Measurements from ENCODE around the gene DAPL1. TPM values are rescaled to one million over a fixed set of nuclear protein-coding genes. Genes with fewer than 3 reads are reported as not detected.

Gene DAPL1
- total RNA-seq, 2 donors from 2014 or later: not detected

GRCh38 chr2:158828378-158829164, 33.5 kb downstream of the DAPL1 start:
- H3K4me1 ChIP-seq: peaks cover 0 to 4% of the 10 kb centered on the region in 2 donors
- H3K36me3 ChIP-seq: no peaks in the 10 kb centered on the region
- H3K9me3 ChIP-seq: no peaks in the 10 kb centered on the region
- DNase-seq (ENCODE audit: low spot score): no peak
- no peaks in the 10 kb centered on the region for H3K27me3 ChIP-seq
- H3K27ac ChIP-seq: no peak overlapping the region
- no peak overlapping the region for H3K4me3 ChIP-seq
- TF ChIP-seq CTCF (IDR thresholded peaks at IDR 0.05): no peak

GRCh38 chr2:158829167-158829566, 34.0 kb downstream of the DAPL1 start:
- peaks cover 0 to 4% of the 10 kb centered on the region in 2 donors for H3K4me1 ChIP-seq
- H3K9me3 ChIP-seq: no peaks in the 10 kb centered on the region
- H3K27me3 ChIP-seq: no peaks in the 10 kb centered on the region
- no peak overlapping the region for H3K27ac ChIP-seq
- TF ChIP-seq CTCF (IDR thresholded peaks at IDR 0.05): no peak
- no peak for DNase-seq (ENCODE audit: low spot score)
- H3K36me3 ChIP-seq: no peaks in the 10 kb centered on the region
- no peak overlapping the region for H3K4me3 ChIP-seq

GRCh38 chr2:158830201-158830600, 35.1 kb downstream of the DAPL1 start:
- no peaks in the 10 kb centered on the region for H3K9me3 ChIP-seq
- no peaks in the 10 kb centered on the region for H3K27me3 ChIP-seq
- H3K27ac ChIP-seq: no peak overlapping the region
- no peak for TF ChIP-seq CTCF (IDR thresholded peaks at IDR 0.05)
- no peak overlapping the region for H3K4me3 ChIP-seq
- peaks cover 0 to 4% of the 10 kb centered on the region in 2 donors for H3K4me1 ChIP-seq
- DNase-seq (ENCODE audit: low spot score): no peak
- H3K36me3 ChIP-seq: no peaks in the 10 kb centered on the region

- H3K36me3 ChIP-seq: no peaks in the 10 kb centered on the region
- DNase-seq (ENCODE audit: low spot score): no peak
Observed at GRCh38 chr2:158835431-158835830, 40.3 kb downstream of the DAPL1 start.

GRCh38 chr2:158837645-158838044, 42.5 kb downstream of the DAPL1 start:
- no peaks in the 10 kb centered on the region for H3K27me3 ChIP-seq
- DNase-seq (ENCODE audit: low spot score): no peak
- no peaks in the 10 kb centered on the region for H3K36me3 ChIP-seq
- H3K4me3 ChIP-seq: no peak overlapping the region
- no peaks in the 10 kb centered on the region for H3K9me3 ChIP-seq
- no peak overlapping the region for H3K27ac ChIP-seq
- peaks cover 0 to 12% of the 10 kb centered on the region in 2 donors for H3K4me1 ChIP-seq
- no peak for TF ChIP-seq CTCF (IDR thresholded peaks at IDR 0.05)

More at GRCh38 chr2:158835431-158835830, 40.3 kb downstream of the DAPL1 start:
- no peak for TF ChIP-seq CTCF (IDR thresholded peaks at IDR 0.05)
- Histone ChIP-seq H3K4me1 (no peaks in the 10 kb centered on the region), H3K27ac (no peak overlapping the region), H3K4me3 (no peak overlapping the region), H3K27me3 (no peaks in the 10 kb centered on the region), H3K9me3 (no peaks in the 10 kb centered on the region)
